ENCODE measurements around the gene PTCH1. TPM values are rescaled to one million over a fixed set of nuclear protein-coding genes. Genes with fewer than 3 reads are reported as not detected.

The PTCH1 gene
- polyA plus RNA-seq, 2 of the 4 experiments (the other 2 are of a cell fraction): 1.9 to 4.8 TPM

DNA sequence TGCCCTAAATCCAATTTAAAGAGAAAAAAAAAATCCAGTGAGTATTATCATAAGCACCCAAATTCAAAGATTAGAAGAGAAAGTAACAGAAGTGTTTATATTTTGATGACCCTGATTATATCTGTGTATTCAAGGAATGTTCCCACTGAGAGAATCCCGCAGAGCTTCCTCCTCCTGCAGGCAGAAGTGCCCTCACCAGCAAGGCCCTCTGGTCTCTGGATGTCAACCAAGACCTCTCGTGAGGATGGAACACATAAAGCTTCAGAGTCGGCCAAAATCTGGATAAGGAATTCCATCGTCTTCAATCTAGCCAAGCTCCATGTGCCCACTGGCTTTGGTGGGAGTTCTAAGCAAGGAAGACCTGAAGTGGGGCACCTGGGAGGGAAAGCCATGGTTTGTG lies 18.1 kb downstream of the PTCH1 start:
- Histone ChIP-seq H3K4me2 (no peak overlapping the region), H3K27ac (no peak overlapping the region), H3K4me1 (peaks cover 9% of the 10 kb centered on the region; the same call in 2 of the 3 replicates), H3K9me3 (no peaks in the 10 kb centered on the region), H3K4me3 (no peak overlapping the region)
- ATAC-seq: no peak
- ChIA-PET CTCF (no interaction called here), POLR2A (interaction anchor here (0.6 kb wide), 1 partner anchor 12 kb away, joined by 3 read pairs; no protein-coding TSS in a partner anchor)
- 93% methylated on average over 4 of the region's 4 CpGs for WGBS (ENCODE audit: missing lambda C conversion rate)
- no peak for FAIRE-seq
- DNase-seq (ENCODE audit: low read depth in 1 of 2, low spot score in 1 of 2): no peak
- TF ChIP-seq RCOR1 (IDR thresholded peaks at IDR 0.05; ENCODE audit: low read depth, low read length) (no peak), MAZ (IDR thresholded peaks at IDR 0.05; ENCODE audit: borderline replicate concordance, low read depth, low read length) (no peak)

DNA sequence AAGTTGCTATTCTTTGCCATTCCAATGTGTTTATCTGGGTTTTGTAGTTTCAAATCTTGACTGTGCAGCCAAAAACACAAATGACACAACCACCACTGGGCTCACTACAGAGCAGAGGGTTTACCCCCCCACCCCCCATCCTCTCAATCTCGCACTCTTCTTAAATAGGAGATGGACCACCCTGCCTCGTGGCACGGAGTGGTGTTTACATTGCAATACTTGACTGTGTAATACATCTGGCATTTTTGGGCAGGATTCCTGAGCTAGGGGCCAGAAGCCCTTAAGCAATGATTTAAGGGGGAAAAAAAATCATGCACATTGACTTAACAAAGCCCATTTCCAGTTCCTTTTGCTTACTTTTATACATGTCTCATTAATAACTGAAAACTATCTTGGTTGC lies 19.0 kb downstream of the PTCH1 start:
- no peaks in the 10 kb centered on the region for H3K9me3 ChIP-seq
- no peak for FAIRE-seq
- H3K4me2 ChIP-seq: no peak overlapping the region
- H3K27ac ChIP-seq: no peak overlapping the region
- CTCF ChIA-PET: interaction anchor here (1.3 kb wide), 1 partner anchor 47 kb away, joined by 3 read pairs; no protein-coding TSS in a partner anchor
- POLR2A ChIA-PET: no interaction called here
- H3K4me1 ChIP-seq: peaks cover 3% of the 10 kb centered on the region; the same call in 1 of the 3 replicates
- ATAC-seq: no peak
- WGBS (ENCODE audit: missing lambda C conversion rate): 36% methylated on average over 3 of the region's 3 CpGs
- no peak for DNase-seq (ENCODE audit: low read depth in 1 of 2, low spot score in 1 of 2)
- H3K4me3 ChIP-seq: no peak overlapping the region
- TF ChIP-seq TFCP2L1 (CRISPR knock-in tag; IDR thresholded peaks at IDR 0.05) (no peak), CEBPB (IDR thresholded peaks at IDR 0.05) (no peak), MAFK (IDR thresholded peaks at IDR 0.05; ENCODE audit: partially characterized antibody) (no peak)

DNA sequence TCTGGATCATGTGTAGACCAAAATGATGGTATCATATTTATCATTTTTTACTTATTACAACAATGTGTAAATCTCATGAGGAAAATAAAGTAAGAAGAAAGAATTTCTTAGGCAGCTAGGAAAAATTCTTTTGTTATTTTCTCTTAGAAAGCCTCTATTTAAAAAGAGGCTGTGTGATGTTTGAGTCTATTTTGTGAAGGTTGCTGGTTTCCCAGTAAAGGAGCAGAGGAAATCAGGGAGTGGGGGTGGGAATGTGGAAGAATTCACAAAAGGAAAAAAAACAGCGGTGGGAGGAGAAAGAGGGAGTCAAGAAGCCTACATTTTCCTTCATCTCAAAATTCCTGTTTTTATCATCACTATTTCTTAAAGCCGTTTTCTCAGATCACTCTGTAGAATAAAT lies 20.1 kb downstream of the PTCH1 start:
- Histone ChIP-seq H3K9me3 (no peaks in the 10 kb centered on the region), H3K4me3 (no peak overlapping the region), H3K4me1 (0 out of 3 replicates have a peak, but pooled peaks cover 3% of the 10 kb centered on the region), H3K4me2 (no peak overlapping the region), H3K27ac (no peak overlapping the region)
- 79% methylated on average over 2 of the region's 2 CpGs for WGBS (ENCODE audit: missing lambda C conversion rate)
- DNase-seq (ENCODE audit: low read depth in 1 of 2, low spot score in 1 of 2) (no peak), FAIRE-seq (no peak), ATAC-seq (no peak)
- POLR2A ChIA-PET: no interaction called here
- TF ChIP-seq, protein P1, sequence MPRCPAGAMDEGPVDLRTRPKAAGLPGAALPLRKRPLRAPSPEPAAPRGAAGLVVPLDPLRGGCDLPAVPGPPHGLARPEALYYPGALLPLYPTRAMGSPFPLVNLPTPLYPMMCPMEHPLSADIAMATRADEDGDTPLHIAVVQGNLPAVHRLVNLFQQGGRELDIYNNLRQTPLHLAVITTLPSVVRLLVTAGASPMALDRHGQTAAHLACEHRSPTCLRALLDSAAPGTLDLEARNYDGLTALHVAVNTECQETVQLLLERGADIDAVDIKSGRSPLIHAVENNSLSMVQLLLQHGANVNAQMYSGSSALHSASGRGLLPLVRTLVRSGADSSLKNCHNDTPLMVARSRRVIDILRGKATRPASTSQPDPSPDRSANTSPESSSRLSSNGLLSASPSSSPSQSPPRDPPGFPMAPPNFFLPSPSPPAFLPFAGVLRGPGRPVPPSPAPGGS (IDR thresholded peaks at IDR 0.05): no peak
- no peak for TF ChIP-seq RARB (CRISPR knock-in tag; IDR thresholded peaks at IDR 0.05)
- TF ChIP-seq TP53 (CRISPR knock-in tag; IDR thresholded peaks at IDR 0.05): no peak
- no peak for TF ChIP-seq SMC3 (IDR thresholded peaks at IDR 0.05)
- TF ChIP-seq RAD21 (conservative IDR thresholded peaks at IDR 0.05 in 1 of 2, IDR thresholded peaks at IDR 0.05 in 1 of 2): no peak
- no peak for TF ChIP-seq ZNF302 (CRISPR knock-in tag; IDR thresholded peaks at IDR 0.05)
- no peak for TF ChIP-seq KDM5A (IDR thresholded peaks at IDR 0.05)
- TF ChIP-seq EP300 (IDR thresholded peaks at IDR 0.05): no peak
- no peak for TF ChIP-seq HOXA7 (CRISPR knock-in tag; IDR thresholded peaks at IDR 0.05)
- CTCF ChIA-PET: interaction anchor here (0.8 kb wide), 1 partner anchor 232 kb away, joined by 3 read pairs; no protein-coding TSS in a partner anchor

DNA sequence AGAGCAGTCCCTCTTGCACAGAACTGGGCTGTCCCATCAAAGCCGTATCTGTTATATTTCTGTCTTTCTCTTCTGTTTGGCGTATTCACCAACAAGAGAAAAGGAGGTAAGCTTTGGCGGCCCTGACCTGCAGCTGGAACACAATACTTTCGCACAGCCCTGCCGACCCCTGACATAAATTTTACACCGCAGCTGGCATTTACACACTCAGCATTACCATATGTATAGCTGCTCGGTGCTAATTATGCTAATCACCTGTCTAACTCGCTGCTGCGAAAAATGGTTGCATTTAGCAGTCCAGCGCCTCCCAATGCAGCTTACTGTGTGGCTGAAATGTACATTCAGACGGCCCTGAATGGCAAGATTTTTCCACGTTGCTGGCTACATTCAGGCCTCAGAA lies 20.8 kb downstream of the PTCH1 start:
- H3K4me2 ChIP-seq: no peak overlapping the region
- ATAC-seq (no peak), FAIRE-seq (no peak), DNase-seq (ENCODE audit: low read depth in 1 of 2, low spot score in 1 of 2) (no peak)
- no peak overlapping the region for H3K4me3 ChIP-seq
- no peaks in the 10 kb centered on the region for H3K9me3 ChIP-seq
- no peak overlapping the region for H3K27ac ChIP-seq
- 91% methylated on average over 12 of the region's 12 CpGs for WGBS (ENCODE audit: missing lambda C conversion rate)
- H3K4me1 ChIP-seq: 0 out of 3 replicates have a peak, but pooled peaks cover 3% of the 10 kb centered on the region
- ChIA-PET CTCF (interaction anchor here (0.8 kb wide), 1 partner anchor 231 kb away, joined by 3 read pairs; no protein-coding TSS in a partner anchor), POLR2A (no interaction called here)
- TF ChIP-seq SREBF2 (IDR thresholded peaks at IDR 0.05) (no peak), SMC3 (IDR thresholded peaks at IDR 0.05) (no peak), KDM5A (IDR thresholded peaks at IDR 0.05) (no peak), FOXS1 (CRISPR knock-in tag; IDR thresholded peaks at IDR 0.05) (no peak), RARB (CRISPR knock-in tag; IDR thresholded peaks at IDR 0.05) (no peak), ZFP36 (IDR thresholded peaks at IDR 0.05; ENCODE audit: borderline replicate concordance, partially characterized antibody) (no peak), NR3C1 (IDR thresholded peaks at IDR 0.05) (no peak), TP53 (CRISPR knock-in tag; IDR thresholded peaks at IDR 0.05) (no peak), FOSB (CRISPR knock-in tag; IDR thresholded peaks at IDR 0.05) (no peak), NFE2L2 (conservative IDR thresholded peaks at IDR 0.05; ENCODE audit: low read length) (no peak)
- TF ChIP-seq, protein P2, sequence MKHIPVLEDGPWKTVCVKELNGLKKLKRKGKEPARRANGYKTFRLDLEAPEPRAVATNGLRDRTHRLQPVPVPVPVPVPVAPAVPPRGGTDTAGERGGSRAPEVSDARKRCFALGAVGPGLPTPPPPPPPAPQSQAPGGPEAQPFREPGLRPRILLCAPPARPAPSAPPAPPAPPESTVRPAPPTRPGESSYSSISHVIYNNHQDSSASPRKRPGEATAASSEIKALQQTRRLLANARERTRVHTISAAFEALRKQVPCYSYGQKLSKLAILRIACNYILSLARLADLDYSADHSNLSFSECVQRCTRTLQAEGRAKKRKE (CRISPR knock-in tag; IDR thresholded peaks at IDR 0.05; ENCODE audit: low read depth): no peak
- TF ChIP-seq, protein P3, sequence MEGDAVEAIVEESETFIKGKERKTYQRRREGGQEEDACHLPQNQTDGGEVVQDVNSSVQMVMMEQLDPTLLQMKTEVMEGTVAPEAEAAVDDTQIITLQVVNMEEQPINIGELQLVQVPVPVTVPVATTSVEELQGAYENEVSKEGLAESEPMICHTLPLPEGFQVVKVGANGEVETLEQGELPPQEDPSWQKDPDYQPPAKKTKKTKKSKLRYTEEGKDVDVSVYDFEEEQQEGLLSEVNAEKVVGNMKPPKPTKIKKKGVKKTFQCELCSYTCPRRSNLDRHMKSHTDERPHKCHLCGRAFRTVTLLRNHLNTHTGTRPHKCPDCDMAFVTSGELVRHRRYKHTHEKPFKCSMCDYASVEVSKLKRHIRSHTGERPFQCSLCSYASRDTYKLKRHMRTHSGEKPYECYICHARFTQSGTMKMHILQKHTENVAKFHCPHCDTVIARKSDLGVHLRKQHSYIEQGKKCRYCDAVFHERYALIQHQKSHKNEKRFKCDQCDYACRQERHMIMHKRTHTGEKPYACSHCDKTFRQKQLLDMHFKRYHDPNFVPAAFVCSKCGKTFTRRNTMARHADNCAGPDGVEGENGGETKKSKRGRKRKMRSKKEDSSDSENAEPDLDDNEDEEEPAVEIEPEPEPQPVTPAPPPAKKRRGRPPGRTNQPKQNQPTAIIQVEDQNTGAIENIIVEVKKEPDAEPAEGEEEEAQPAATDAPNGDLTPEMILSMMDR (IDR thresholded peaks at IDR 0.05): no peak
- TF ChIP-seq, protein P4, sequence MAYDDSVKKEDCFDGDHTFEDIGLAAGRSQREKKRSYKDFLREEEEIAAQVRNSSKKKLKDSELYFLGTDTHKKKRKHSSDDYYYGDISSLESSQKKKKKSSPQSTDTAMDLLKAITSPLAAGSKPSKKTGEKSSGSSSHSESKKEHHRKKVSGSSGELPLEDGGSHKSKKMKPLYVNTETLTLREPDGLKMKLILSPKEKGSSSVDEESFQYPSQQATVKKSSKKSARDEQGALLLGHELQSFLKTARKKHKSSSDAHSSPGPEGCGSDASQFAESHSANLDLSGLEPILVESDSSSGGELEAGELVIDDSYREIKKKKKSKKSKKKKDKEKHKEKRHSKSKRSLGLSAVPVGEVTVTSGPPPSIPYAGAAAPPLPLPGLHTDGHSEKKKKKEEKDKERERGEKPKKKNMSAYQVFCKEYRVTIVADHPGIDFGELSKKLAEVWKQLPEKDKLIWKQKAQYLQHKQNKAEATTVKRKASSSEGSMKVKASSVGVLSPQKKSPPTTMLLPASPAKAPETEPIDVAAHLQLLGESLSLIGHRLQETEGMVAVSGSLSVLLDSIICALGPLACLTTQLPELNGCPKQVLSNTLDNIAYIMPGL (CRISPR knock-in tag; IDR thresholded peaks at IDR 0.05; ENCODE audit: borderline replicate concordance): no peak
- TF ChIP-seq, protein P5, sequence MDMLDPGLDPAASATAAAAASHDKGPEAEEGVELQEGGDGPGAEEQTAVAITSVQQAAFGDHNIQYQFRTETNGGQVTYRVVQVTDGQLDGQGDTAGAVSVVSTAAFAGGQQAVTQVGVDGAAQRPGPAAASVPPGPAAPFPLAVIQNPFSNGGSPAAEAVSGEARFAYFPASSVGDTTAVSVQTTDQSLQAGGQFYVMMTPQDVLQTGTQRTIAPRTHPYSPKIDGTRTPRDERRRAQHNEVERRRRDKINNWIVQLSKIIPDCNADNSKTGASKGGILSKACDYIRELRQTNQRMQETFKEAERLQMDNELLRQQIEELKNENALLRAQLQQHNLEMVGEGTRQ (IDR thresholded peaks at IDR 0.05): no peak
